HEK293 (cell line): ENCODE measurements around the gene CCDC136.

Source experiments
- CTCF ChIA-PET: fragments of 350-600 bp; formaldehyde crosslinking; extraction: SDS; loops from one replicate; lab custom pipeline; 2021; ENCODE audit warnings: antibody characterized with exemption; lab: Yijun Ruan, JAX
- POLR2A ChIA-PET: fragments of 300-600 bp; formaldehyde crosslinking; extraction: SDS; loops from one replicate; lab custom pipeline; 2020; ENCODE audit warnings: antibody characterized with exemption, inconsistent platforms; lab: Yijun Ruan, JAX
- H3K27ac ChIP-seq: fragments of 200-500 bp; sonication (Bioruptor generic); 2 replicates; pipeline ENCODE4 v1.5.1; 2014; ENCODE audit warnings: low read depth, low read length, control low read depth, inconsistent platforms; ENCODE audit errors: extremely low read depth
- H3K36me3 ChIP-seq, 2 experiments: fragments of 200-500 bp in 1 of 2; sonication (Bioruptor generic) in 1 of 2; 1 replicate in 1 of 2; 2 replicates in 1 of 2; pipeline ENCODE4 v1.5.1; 2014 to 2017; ENCODE audit warnings: inconsistent platforms in 2 of 2, low read length in 2 of 2; ENCODE audit not compliant: control insufficient read depth in 2 of 2, insufficient read depth in 1 of 2
- H3K4me1 ChIP-seq: fragments of 200-500 bp; sonication (Bioruptor generic); 2 replicates; pipeline ENCODE4 v1.5.1; 2014; ENCODE audit warnings: mild to moderate bottlenecking, low read length, inconsistent platforms; ENCODE audit not compliant: control insufficient read depth, insufficient read depth
- H3K4me3 ChIP-seq: 2 replicates; pipeline ENCODE4 v1.5.1; 2011; ENCODE audit warnings: low read depth, mild to moderate bottlenecking, control low read depth, low read length, moderate library complexity
- H3K9me3 ChIP-seq: fragments of 200-500 bp; sonication (Bioruptor generic); 2 replicates; pipeline ENCODE4 v1.5.1; 2014; ENCODE audit warnings: low read depth, low read length, inconsistent platforms; ENCODE audit not compliant: control insufficient read depth, insufficient read depth
- GLIS1 ChIP-seq: fragments of 450-650 bp; formaldehyde crosslinking; IDR thresholded peaks from 2 replicates; pipeline ENCODE4 v1.5.1; 2016; ENCODE audit warnings: missing biosample characterization, missing genetic modification characterization
- KLF1 ChIP-seq: fragments of 450-650 bp; formaldehyde crosslinking; IDR thresholded peaks from 2 replicates; pipeline ENCODE4 v1.5.1; 2016; ENCODE audit warnings: missing biosample characterization, missing genetic modification characterization
- MZF1 ChIP-seq: fragments of 450-650 bp; formaldehyde crosslinking; IDR thresholded peaks from 2 replicates; pipeline ENCODE4 v1.5.1; 2017; ENCODE audit warnings: missing biosample characterization, missing genetic modification characterization, borderline replicate concordance
- PRDM1 ChIP-seq: fragments of 450-650 bp; formaldehyde crosslinking; IDR thresholded peaks from 2 replicates; pipeline ENCODE4; 2016; ENCODE audit warnings: missing biosample characterization, missing genetic modification characterization
- SP2 ChIP-seq: fragments of 450-650 bp; formaldehyde crosslinking; IDR thresholded peaks from 2 replicates; pipeline ENCODE4 v1.5.1; 2016; ENCODE audit warnings: missing biosample characterization, missing genetic modification characterization
- SP3 ChIP-seq: fragments of 450-650 bp; formaldehyde crosslinking; IDR thresholded peaks from 2 replicates; pipeline ENCODE4 v1.5.1; 2016; ENCODE audit warnings: missing biosample characterization, missing genetic modification characterization
- ZBTB17 ChIP-seq: fragments of 450-650 bp; formaldehyde crosslinking; IDR thresholded peaks from 2 replicates; pipeline ENCODE4 v1.5.1; 2016; ENCODE audit warnings: missing biosample characterization, missing genetic modification characterization
- ZBTB48 ChIP-seq: fragments of 450-650 bp; formaldehyde crosslinking; IDR thresholded peaks from 2 replicates; pipeline ENCODE4 v1.5.1; 2016; ENCODE audit warnings: missing biosample characterization, missing genetic modification characterization
- ZFP41 ChIP-seq: fragments of 450-650 bp; formaldehyde crosslinking; IDR thresholded peaks from 2 replicates; pipeline ENCODE4 v1.5.1; 2016; ENCODE audit warnings: missing biosample characterization, missing genetic modification characterization, borderline replicate concordance
- ZIC2 ChIP-seq: fragments of 450-650 bp; formaldehyde crosslinking; IDR thresholded peaks from 2 replicates; pipeline ENCODE4 v1.5.1; 2016; ENCODE audit warnings: missing biosample characterization, missing genetic modification characterization
- ZNF24 ChIP-seq: fragments of 450-650 bp; formaldehyde crosslinking; IDR thresholded peaks from 2 replicates; pipeline ENCODE4 v1.5.1; 2016; ENCODE audit warnings: missing biosample characterization, missing genetic modification characterization
- ZNF366 ChIP-seq: fragments of 450-650 bp; formaldehyde crosslinking; conservative IDR thresholded peaks from 2 replicates; pipeline ENCODE4 v1.5.1; 2016; ENCODE audit warnings: missing biosample characterization, missing genetic modification characterization
- ZNF394 ChIP-seq: fragments of 450-650 bp; formaldehyde crosslinking; IDR thresholded peaks from 2 replicates; pipeline ENCODE4 v1.5.1; 2016; ENCODE audit warnings: missing biosample characterization, missing genetic modification characterization, mild to moderate bottlenecking, moderate library complexity, borderline replicate concordance
- ZNF423 ChIP-seq: fragments of 450-650 bp; formaldehyde crosslinking; IDR thresholded peaks from 2 replicates; pipeline ENCODE4 v1.5.1; 2016; ENCODE audit warnings: missing biosample characterization, missing genetic modification characterization
- ZNF600 ChIP-seq: fragments of 450-650 bp; formaldehyde crosslinking; IDR thresholded peaks from 2 replicates; pipeline ENCODE4 v1.5.1; 2016; ENCODE audit warnings: missing biosample characterization, missing genetic modification characterization
- ZNF626 ChIP-seq: fragments of 450-650 bp; sonication (Bioruptor Pico); formaldehyde crosslinking; IDR thresholded peaks from 2 replicates; pipeline ENCODE4 v1.5.1; 2018; ENCODE audit warnings: missing biosample characterization, missing genetic modification characterization, inconsistent platforms
- ZNF677 ChIP-seq: fragments of 450-650 bp; IDR thresholded peaks from 2 replicates; pipeline ENCODE4 v1.5.0; 2018; ENCODE audit warnings: missing biosample characterization, mild to moderate bottlenecking, missing genetic modification characterization, moderate library complexity
- ZXDB ChIP-seq: fragments of 450-650 bp; formaldehyde crosslinking; IDR thresholded peaks from 2 replicates; pipeline ENCODE4 v1.5.1; 2016; ENCODE audit warnings: missing biosample characterization, missing genetic modification characterization
- TF ChIP-seq, protein P1 (sequence below): fragments of 450-650 bp; formaldehyde crosslinking; IDR thresholded peaks from 2 replicates; pipeline ENCODE4 v1.5.1; 2016; ENCODE audit warnings: missing biosample characterization, missing genetic modification characterization
- TF ChIP-seq, protein P2 (sequence below): fragments of 450-650 bp; formaldehyde crosslinking; IDR thresholded peaks from 2 replicates; pipeline ENCODE4 v1.5.1; 2016; ENCODE audit warnings: missing biosample characterization, missing genetic modification characterization, borderline replicate concordance
- TF ChIP-seq, protein P3 (sequence below): fragments of 450-650 bp; formaldehyde crosslinking; IDR thresholded peaks from 2 replicates; pipeline ENCODE4 v1.5.1; 2016; ENCODE audit warnings: missing biosample characterization, missing genetic modification characterization

CCDC136 gene

DNA sequence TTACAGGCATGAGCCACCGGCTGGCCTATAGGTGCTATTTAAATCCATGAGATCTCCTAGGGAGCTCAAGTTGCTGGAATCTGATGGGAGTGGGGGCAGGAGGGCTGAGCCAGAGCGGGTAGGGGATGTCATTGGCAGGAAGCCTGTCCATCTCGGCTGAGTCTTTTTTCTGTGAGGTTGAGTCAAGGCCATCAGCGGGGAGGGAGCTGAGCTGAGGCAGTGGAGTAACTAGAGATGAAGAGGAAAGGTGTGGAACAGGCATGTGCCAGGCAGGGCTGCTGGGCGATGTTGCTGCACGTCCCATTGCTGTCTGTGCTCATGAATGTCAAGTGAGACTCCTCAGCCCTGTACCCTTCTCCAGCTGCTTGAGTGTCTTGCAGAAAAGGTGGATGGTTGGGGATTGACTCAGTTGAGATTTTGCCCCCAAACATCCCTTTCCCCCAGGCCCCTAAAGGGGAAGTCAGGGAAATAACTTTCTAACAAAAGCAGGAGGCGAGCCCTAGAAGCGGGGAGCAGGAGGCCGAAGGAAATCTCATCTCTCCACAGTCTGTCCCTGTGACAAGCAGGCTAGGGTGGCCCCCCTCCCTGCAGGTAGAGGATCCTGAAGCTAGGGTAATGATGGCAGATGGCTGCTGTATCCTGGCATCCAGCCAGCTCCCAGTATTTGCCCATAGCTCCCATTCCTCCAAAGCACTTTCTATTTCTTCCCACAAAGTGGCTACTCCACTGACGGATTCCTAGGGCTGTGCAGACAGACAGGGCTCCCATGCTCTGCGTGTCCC is 76.3 kb downstream of the CCDC136 start:
- H3K4me1 ChIP-seq = peaks cover 10% of the 10 kb centered on the region
- ChIA-PET POLR2A (interaction anchor here (0.9 to 1.1 kb wide), 2 partner anchors 186 to 391 kb away, joined by 3 read pairs; partner anchors contain the start of genes METTL2B and TNPO3), CTCF (interaction anchor here (0.5 to 1.8 kb wide), 7 partner anchors 13 to 393 kb away, joined by 3 to 6 read pairs (median 3); no protein-coding TSS in a partner anchor)
- TF ChIP-seq ZNF394 (tag by site-specific recombination) (0 out of 2 replicates have a peak, but pooled peaks have one; percentile 9), SP2 (tag by site-specific recombination) (peak; percentile 74), ZNF366 (tag by site-specific recombination) (peak; percentile 31), ZBTB17 (peak; percentile 89), ZXDB (tag by site-specific recombination) (no peak), MZF1 (tag by site-specific recombination) (no peak), ZNF600 (tag by site-specific recombination) (peak; percentile 82), ZNF626 (tag by site-specific recombination) (no peak), ZNF677 (no peak), ZFP41 (no peak), SP3 (tag by site-specific recombination) (peak; percentile 32; the same call in 1 of the 2 replicates), ZNF24 (no peak), ZBTB48 (peak; percentile 65), ZNF423 (tag by site-specific recombination) (peak; percentile 18; the same call in 1 of the 2 replicates), GLIS1 (peak; percentile 53; the same call in 1 of the 2 replicates), PRDM1 (tag by site-specific recombination) (peak; percentile 70), ZIC2 (peak; percentile 19), KLF1 (tag by site-specific recombination) (peak; percentile 5; the same call in 1 of the 2 replicates)
- TF ChIP-seq, protein P1, sequence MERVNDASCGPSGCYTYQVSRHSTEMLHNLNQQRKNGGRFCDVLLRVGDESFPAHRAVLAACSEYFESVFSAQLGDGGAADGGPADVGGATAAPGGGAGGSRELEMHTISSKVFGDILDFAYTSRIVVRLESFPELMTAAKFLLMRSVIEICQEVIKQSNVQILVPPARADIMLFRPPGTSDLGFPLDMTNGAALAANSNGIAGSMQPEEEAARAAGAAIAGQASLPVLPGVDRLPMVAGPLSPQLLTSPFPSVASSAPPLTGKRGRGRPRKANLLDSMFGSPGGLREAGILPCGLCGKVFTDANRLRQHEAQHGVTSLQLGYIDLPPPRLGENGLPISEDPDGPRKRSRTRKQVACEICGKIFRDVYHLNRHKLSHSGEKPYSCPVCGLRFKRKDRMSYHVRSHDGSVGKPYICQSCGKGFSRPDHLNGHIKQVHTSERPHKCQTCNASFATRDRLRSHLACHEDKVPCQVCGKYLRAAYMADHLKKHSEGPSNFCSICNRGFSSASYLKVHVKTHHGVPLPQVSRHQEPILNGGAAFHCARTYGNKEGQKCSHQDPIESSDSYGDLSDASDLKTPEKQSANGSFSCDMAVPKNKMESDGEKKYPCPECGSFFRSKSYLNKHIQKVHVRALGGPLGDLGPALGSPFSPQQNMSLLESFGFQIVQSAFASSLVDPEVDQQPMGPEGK = peak; percentile 59
- TF ChIP-seq, protein P2, sequence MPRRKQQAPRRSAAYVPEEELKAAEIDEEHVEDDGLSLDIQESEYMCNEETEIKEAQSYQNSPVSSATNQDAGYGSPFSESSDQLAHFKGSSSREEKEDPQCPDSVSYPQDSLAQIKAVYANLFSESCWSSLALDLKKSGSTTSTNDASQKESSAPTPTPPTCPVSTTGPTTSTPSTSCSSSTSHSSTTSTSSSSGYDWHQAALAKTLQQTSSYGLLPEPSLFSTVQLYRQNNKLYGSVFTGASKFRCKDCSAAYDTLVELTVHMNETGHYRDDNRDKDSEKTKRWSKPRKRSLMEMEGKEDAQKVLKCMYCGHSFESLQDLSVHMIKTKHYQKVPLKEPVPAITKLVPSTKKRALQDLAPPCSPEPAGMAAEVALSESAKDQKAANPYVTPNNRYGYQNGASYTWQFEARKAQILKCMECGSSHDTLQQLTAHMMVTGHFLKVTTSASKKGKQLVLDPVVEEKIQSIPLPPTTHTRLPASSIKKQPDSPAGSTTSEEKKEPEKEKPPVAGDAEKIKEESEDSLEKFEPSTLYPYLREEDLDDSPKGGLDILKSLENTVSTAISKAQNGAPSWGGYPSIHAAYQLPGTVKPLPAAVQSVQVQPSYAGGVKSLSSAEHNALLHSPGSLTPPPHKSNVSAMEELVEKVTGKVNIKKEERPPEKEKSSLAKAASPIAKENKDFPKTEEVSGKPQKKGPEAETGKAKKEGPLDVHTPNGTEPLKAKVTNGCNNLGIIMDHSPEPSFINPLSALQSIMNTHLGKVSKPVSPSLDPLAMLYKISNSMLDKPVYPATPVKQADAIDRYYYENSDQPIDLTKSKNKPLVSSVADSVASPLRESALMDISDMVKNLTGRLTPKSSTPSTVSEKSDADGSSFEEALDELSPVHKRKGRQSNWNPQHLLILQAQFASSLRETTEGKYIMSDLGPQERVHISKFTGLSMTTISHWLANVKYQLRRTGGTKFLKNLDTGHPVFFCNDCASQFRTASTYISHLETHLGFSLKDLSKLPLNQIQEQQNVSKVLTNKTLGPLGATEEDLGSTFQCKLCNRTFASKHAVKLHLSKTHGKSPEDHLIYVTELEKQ = peak; percentile 56; the same call in 1 of the 2 replicates
- TF ChIP-seq, protein P3, sequence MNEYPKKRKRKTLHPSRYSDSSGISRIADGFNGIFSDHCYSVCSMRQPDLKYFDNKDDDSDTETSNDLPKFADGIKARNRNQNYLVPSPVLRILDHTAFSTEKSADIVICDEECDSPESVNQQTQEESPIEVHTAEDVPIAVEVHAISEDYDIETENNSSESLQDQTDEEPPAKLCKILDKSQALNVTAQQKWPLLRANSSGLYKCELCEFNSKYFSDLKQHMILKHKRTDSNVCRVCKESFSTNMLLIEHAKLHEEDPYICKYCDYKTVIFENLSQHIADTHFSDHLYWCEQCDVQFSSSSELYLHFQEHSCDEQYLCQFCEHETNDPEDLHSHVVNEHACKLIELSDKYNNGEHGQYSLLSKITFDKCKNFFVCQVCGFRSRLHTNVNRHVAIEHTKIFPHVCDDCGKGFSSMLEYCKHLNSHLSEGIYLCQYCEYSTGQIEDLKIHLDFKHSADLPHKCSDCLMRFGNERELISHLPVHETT (tag by site-specific recombination) = no peak
- no peak overlapping the region for H3K4me3 ChIP-seq
- peaks cover 6 to 26% of the 10 kb centered on the region in 2 experiments; a peak in 2 of 3 replicates for H3K36me3 ChIP-seq
- H3K9me3 ChIP-seq = no peaks in the 10 kb centered on the region
- H3K27ac ChIP-seq = no peak overlapping the region
